MM.1S (cell line): Measurements from ENCODE around the gene FLT1.

ENCODE experiments used
- CTCF ChIP-seq: fragments of 300-600 bp; sonication (generic); IDR thresholded peaks from 2 replicates; pipeline ENCODE4 v1.5.1; 2016; ENCODE audit warnings: antibody characterized with exemption, low read length, mixed read lengths
- EZH2 ChIP-seq: fragments of 300-600 bp; sonication (generic); optimal IDR thresholded peaks from 2 replicates; pipeline ENCODE3; 2017; ENCODE audit warnings: low read depth, mild to moderate bottlenecking, antibody characterized with exemption, low read length, mixed read lengths

DNA sequence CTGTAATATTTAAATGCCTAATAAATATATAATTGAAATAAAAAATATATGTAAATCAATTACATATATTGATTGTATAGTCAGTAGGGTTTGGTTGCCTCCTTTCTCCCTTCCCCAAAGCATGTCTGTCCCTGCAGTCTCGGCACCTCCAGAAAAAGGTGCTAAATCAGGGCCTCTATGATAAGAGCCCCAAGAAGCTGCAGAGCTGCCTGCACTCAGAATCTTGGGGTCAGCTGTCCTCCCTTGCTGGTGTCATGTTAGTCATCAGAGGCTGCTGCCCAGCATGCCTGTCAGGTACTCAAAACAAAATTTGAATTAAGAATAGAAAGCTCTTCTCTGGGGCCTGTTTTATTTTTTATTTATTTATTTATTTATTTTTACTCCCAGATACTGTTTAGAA, 9.8 kb downstream of the FLT1 start:
- TF ChIP-seq CTCF (no peak), EZH2 (no peak)
